T-cell (primary cell): Measurements from ENCODE around the gene OR2M5. TPM values are rescaled to one million over a fixed set of nuclear protein-coding genes. Genes with fewer than 3 reads are reported as not detected.

ENCODE experiments used
- ATAC-seq, 4 experiments: fragments of 200-7000 bp in 3 of 4; fragments of 150-1000 bp in 1 of 4; cut with Tn5 transposase; replicated peaks in 1 of 4; 1 replicate in 3 of 4; 2 replicates in 1 of 4; pipeline ENCODE4 v1.10.0; 2021; ENCODE audit warnings: moderate library complexity in 3 of 4, mild to moderate bottlenecking in 2 of 4, moderate number of reproducible peaks in 1 of 4
- CTCF ChIA-PET, 2 donors: fragments of 300-600 bp; sonication (Branson Sonifier 250); formaldehyde crosslinking; loops; one replicate each; lab custom pipeline; 2022; ENCODE audit warnings: antibody characterized with exemption in 2 of 2; lab: Charles Lee
- POLR2A ChIA-PET, 2 donors: fragments of 300-600 bp; sonication (Branson Sonifier 250); formaldehyde crosslinking; loops; one replicate each; lab custom pipeline; 2022; ENCODE audit warnings: antibody characterized with exemption in 2 of 2; lab: Charles Lee
- DNase-seq, 35 experiments: peaks; one replicate each; pipeline versions ENCODE4 v3.0.0 to v3.0.0-alpha.2; 2013 to 2023
- H3K27ac ChIP-seq: one replicate; pipeline ENCODE4 v1.5.1; 2013; ENCODE audit warnings: low read length
- H3K27me3 ChIP-seq, 2 experiments: replicated peaks in 1 of 2; 1 replicate in 1 of 2; 2 replicates in 1 of 2; pipeline versions ENCODE4 v1.6.1 to v1.7.0; 2013; ENCODE audit warnings: low read length in 1 of 2, mixed read lengths in 1 of 2; ENCODE audit not compliant: control insufficient read depth in 2 of 2, insufficient read depth in 2 of 2; ENCODE audit errors: extremely low read depth in 1 of 2
- H3K36me3 ChIP-seq, 2 donors: 1 replicate in 1 of 2; 2 replicates in 1 of 2; pipeline versions ENCODE4 v1.6.1 to v1.7.0; 2013; ENCODE audit warnings: low read length in 1 of 2; ENCODE audit not compliant: control insufficient read depth in 2 of 2, insufficient read depth in 1 of 2; ENCODE audit errors: extremely low read depth in 1 of 2
- H3K4me1 ChIP-seq, 2 experiments: 1 replicate in 1 of 2; 2 replicates in 1 of 2; pipeline versions ENCODE4 v1.6.1 to v1.7.0; 2013; ENCODE audit warnings: low read length in 2 of 2, mixed read lengths in 1 of 2; ENCODE audit not compliant: insufficient read depth in 2 of 2, control insufficient read depth in 1 of 2; ENCODE audit errors: extremely low read depth in 1 of 2
- H3K4me3 ChIP-seq, 2 donors: 1 replicate in 1 of 2; 2 replicates in 1 of 2; pipeline versions ENCODE4 v1.5.1 to v1.7.0; 2013; ENCODE audit warnings: mild to moderate bottlenecking in 2 of 2, low read length in 1 of 2, moderate library complexity in 1 of 2; ENCODE audit not compliant: control insufficient read depth in 1 of 2; ENCODE audit errors: extremely low read depth in 1 of 2
- H3K9me3 ChIP-seq: 2 replicates; pipeline ENCODE4 v1.7.0; 2013
- H3K27ac Mint-ChIP-seq, 2 donors: one replicate each; pipeline ENCODE4 v1.8.0; 2020 to 2021; ENCODE audit warnings: mild to moderate bottlenecking in 2 of 2, mixed read lengths in 2 of 2
- H3K27me3 Mint-ChIP-seq, 2 donors: one replicate each; pipeline ENCODE4 v1.8.0; 2021 to 2022; ENCODE audit warnings: mixed read lengths in 2 of 2
- H3K36me3 Mint-ChIP-seq: one replicate; pipeline ENCODE4 v1.8.0; 2021; ENCODE audit warnings: mixed read lengths
- H3K4me1 Mint-ChIP-seq, 3 donors: one replicate each; pipeline ENCODE4 v1.8.0; 2020 to 2022; ENCODE audit warnings: mixed read lengths in 3 of 3, mild to moderate bottlenecking in 1 of 3
- H3K4me3 Mint-ChIP-seq, 3 donors: one replicate each; pipeline ENCODE4 v1.8.0; 2020 to 2022; ENCODE audit warnings: mild to moderate bottlenecking in 3 of 3, mixed read lengths in 3 of 3, moderate library complexity in 3 of 3
- H3K9me3 Mint-ChIP-seq, 3 donors: one replicate each; pipeline ENCODE4 v1.8.0; 2020 to 2022; ENCODE audit warnings: mixed read lengths in 3 of 3
- WGBS: methylation state at CpG from one replicate; pipeline ENCODE4 v1.1.5; 2013; ENCODE audit warnings: missing lambda C conversion rate; ENCODE audit not compliant: insufficient coverage; 5-methylcytosine and 5-hydroxymethylcytosine counted together
- total RNA-seq, 35 experiments: library from RNA in 6 of 35; stranded (reverse) in 6 of 35; fragments of 120-200 nt in 1 of 35; gene quantifications; one replicate each; pipeline versions ENCODE4 v1.2.1 to v1.2.4 and lab custom pipeline; 2013 to 2026

OR2M5 gene
- total RNA-seq, 5 donors from 2014 or later (not counting 1 experiment from before 2014, with no cell fraction given): not detected

GRCh38 chr1:248136811-248137210, 8.1 kb upstream of the OR2M5 start:
- Histone ChIP-seq H3K27me3 (no peaks in the 10 kb centered on the region), H3K4me3 (no peak overlapping the region), H3K9me3 (no peaks in the 10 kb centered on the region), H3K36me3 (no peaks in the 10 kb centered on the region), H3K27ac (no peak overlapping the region), H3K4me1 (no peaks in the 10 kb centered on the region)
- Mint-ChIP-seq H3K4me3 (no peak overlapping the region), H3K27ac (no peak overlapping the region), H3K36me3 (no peaks in the 10 kb centered on the region), H3K9me3 (peaks cover 5 to 8% (median 5%) of the 10 kb centered on the region in 3 donors), H3K4me1 (no peaks in the 10 kb centered on the region), H3K27me3 (no peaks in the 10 kb centered on the region)
- ATAC-seq (no peak), DNase-seq (no peak)
- POLR2A ChIA-PET: no interaction called here
- 80% methylated on average over 20 of the region's 21 CpGs for WGBS
- CTCF ChIA-PET: no interaction called here

DNA sequence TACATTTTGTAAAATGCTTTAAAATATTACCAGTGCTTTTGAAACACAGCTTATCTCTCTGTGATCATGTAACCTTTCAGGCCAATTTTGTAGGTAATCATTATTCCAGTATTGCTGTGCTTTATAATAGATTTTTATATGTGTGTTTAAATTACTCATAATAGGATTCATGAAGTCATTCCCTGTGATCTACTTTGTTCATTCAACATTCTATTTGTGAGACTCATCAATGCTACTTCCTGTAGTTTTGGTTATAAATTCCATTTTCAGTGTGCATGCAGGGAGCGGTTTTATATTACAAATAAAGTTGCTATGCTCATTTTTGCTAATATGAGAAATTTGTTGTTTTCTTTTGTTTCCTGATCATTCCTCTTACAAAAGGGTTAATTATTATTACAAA, 4.1 kb upstream of the OR2M5 start:
- no peaks in the 10 kb centered on the region for H3K36me3 Mint-ChIP-seq
- H3K4me3 ChIP-seq: no peak overlapping the region
- H3K27me3 Mint-ChIP-seq: no peaks in the 10 kb centered on the region
- no peak overlapping the region for H3K27ac ChIP-seq
- H3K36me3 ChIP-seq: no peaks in the 10 kb centered on the region
- H3K9me3 ChIP-seq: no peaks in the 10 kb centered on the region
- no peak overlapping the region for H3K4me3 Mint-ChIP-seq
- H3K9me3 Mint-ChIP-seq: peaks cover 0 to 6% (median 3%) of the 10 kb centered on the region in 3 donors
- CTCF ChIA-PET: no interaction called here
- H3K27me3 ChIP-seq: no peaks in the 10 kb centered on the region
- WGBS: no CpG with 5 or more reads among the region's 1 CpG
- ATAC-seq (no peak), DNase-seq (no peak)
- H3K27ac Mint-ChIP-seq: no peak overlapping the region
- H3K4me1 ChIP-seq: no peaks in the 10 kb centered on the region
- no peaks in the 10 kb centered on the region for H3K4me1 Mint-ChIP-seq
- POLR2A ChIA-PET: no interaction called here

DNA sequence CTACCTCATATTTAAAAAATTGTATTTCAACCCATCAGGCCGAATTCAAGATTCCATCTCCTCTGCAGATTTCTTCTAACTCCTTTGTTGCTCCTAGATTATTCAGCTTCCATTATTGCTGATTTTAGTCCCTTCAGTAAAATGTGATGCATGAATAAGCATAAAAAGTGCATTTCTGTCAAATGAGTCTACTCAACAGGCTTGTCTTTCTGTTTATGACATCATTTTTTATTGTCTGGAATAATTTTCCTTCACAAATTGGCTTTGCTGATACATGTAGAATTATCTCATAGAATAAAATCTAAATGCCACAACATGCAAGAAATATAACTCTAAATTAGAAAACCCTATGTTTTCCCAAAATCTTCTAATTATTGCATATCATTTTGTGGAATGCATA, 1.6 kb upstream of the OR2M5 start:
- no peaks in the 10 kb centered on the region for H3K9me3 ChIP-seq
- ATAC-seq (no peak), DNase-seq (no peak)
- no peaks in the 10 kb centered on the region for H3K36me3 Mint-ChIP-seq
- peaks cover 10 to 18% (median 15%) of the 10 kb centered on the region in 3 donors for H3K9me3 Mint-ChIP-seq
- no peaks in the 10 kb centered on the region for H3K36me3 ChIP-seq
- no peaks in the 10 kb centered on the region for H3K4me1 ChIP-seq
- H3K27ac ChIP-seq: no peak overlapping the region
- WGBS: 40% methylated on average over 1 of the region's 1 CpG
- CTCF ChIA-PET: no interaction called here
- H3K27ac Mint-ChIP-seq: no peak overlapping the region
- no peak overlapping the region for H3K4me3 Mint-ChIP-seq
- POLR2A ChIA-PET: no interaction called here
- H3K4me1 Mint-ChIP-seq: no peaks in the 10 kb centered on the region
- H3K27me3 Mint-ChIP-seq: no peaks in the 10 kb centered on the region
- no peak overlapping the region for H3K4me3 ChIP-seq
- H3K27me3 ChIP-seq: no peaks in the 10 kb centered on the region

DNA sequence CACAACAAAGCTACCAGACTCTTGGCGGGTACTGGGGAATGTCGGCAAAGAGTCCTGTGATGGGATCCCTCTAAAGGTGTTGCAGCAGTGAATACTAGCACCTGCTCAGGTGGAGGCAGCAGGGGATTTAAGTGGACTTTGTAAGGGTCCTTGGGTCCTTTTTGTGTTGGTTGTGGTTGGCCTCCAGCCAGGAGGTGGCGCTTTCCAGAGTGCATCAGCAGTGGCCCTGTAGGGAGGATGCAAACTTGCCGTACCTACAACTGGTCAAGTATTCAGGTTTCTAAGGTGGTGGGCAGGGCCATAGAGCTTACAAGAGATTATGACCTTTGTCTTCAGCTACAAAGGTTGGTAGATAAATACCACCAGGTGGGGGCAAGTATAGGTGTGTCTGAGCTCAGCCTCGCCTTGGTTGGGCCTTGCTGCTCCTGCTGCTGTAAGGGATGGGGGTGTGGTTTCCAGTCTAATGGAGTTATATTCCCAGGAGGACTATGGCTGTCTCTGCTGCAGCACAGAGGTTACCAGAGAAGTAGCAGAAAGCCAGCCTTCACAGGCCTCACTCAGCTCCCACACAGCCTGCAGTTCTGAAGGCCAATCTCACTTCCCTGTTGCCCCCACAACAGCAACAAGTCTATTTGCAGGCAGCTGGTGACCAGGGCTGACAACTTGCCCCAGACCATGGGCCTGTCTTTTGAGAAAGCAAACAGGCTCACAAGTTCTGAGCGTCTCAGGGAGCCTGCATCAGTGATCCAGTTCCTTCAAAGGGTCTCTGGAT, 7.3 kb downstream of the OR2M5 start:
- ATAC-seq (no peak), DNase-seq (no peak)
- Mint-ChIP-seq H3K27ac (no peak overlapping the region), H3K36me3 (no peaks in the 10 kb centered on the region), H3K4me3 (no peak overlapping the region), H3K27me3 (peaks cover 0 to 2% of the 10 kb centered on the region in 2 donors), H3K9me3 (peaks cover 8 to 21% (median 16%) of the 10 kb centered on the region in 3 donors), H3K4me1 (no peaks in the 10 kb centered on the region)
- H3K27me3 ChIP-seq: no peaks in the 10 kb centered on the region
- no peak overlapping the region for H3K27ac ChIP-seq
- 75% methylated on average over 4 of the region's 6 CpGs for WGBS
- ChIA-PET POLR2A (no interaction called here), CTCF (no interaction called here)
- H3K9me3 ChIP-seq: no peaks in the 10 kb centered on the region
- H3K4me3 ChIP-seq: no peak overlapping the region
- H3K4me1 ChIP-seq: no peaks in the 10 kb centered on the region
- no peaks in the 10 kb centered on the region for H3K36me3 ChIP-seq

GRCh38 chr1:248155927-248156326, 11.0 kb downstream of the OR2M5 start:
- H3K36me3 Mint-ChIP-seq: no peaks in the 10 kb centered on the region

DNA sequence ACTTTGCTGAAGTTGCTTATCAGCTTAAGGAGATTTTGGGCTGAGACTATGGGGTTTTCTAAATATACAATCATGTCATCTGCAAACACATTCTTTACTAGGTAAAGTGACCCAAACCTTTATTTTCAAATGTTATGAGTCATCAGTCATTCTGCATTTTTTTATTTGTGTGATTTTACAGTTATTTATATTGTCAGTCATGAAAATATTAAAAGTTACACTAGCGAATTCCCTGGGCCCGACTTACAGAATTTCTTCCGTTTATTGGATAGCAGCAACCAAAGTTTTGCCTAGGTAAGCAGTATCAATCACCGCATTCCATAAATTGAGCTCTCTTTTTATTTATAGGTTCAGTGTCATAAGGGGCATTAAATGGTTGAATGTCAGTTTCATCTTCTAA, 13.8 kb downstream of the OR2M5 start:
- CTCF ChIA-PET: no interaction called here

More at GRCh38 chr1:248155927-248156326, 11.0 kb downstream of the OR2M5 start:
- Histone ChIP-seq H3K36me3 (no peaks in the 10 kb centered on the region), H3K27me3 (no peaks in the 10 kb centered on the region), H3K4me3 (no peak overlapping the region), H3K4me1 (no peaks in the 10 kb centered on the region), H3K27ac (no peak overlapping the region), H3K9me3 (no peaks in the 10 kb centered on the region)
- ATAC-seq: no peak
- CTCF ChIA-PET: no interaction called here
- Mint-ChIP-seq H3K27me3 (peaks cover 0 to 2% of the 10 kb centered on the region in 2 donors), H3K9me3 (peaks cover 0 to 5% (median 4%) of the 10 kb centered on the region in 3 donors), H3K4me1 (no peaks in the 10 kb centered on the region), H3K4me3 (no peak overlapping the region), H3K27ac (no peak overlapping the region)
- WGBS: no CpG with 5 or more reads among the region's 1 CpG
- POLR2A ChIA-PET: no interaction called here
- DNase-seq: peak in 1 of 35 experiments; percentile 1

More for the DNA sequence above, 13.8 kb downstream of the OR2M5 start:
- peaks cover 0 to 5% (median 0%) of the 10 kb centered on the region in 3 donors for H3K9me3 Mint-ChIP-seq
- DNase-seq: no peak
- H3K27ac ChIP-seq: no peak overlapping the region
- no CpG with 5 or more reads among the region's 4 CpGs for WGBS
- ATAC-seq: no peak
- no peaks in the 10 kb centered on the region for H3K9me3 ChIP-seq
- peaks cover 0 to 2% of the 10 kb centered on the region in 2 donors for H3K27me3 Mint-ChIP-seq
- H3K4me1 ChIP-seq: no peaks in the 10 kb centered on the region
- POLR2A ChIA-PET: no interaction called here
- H3K27me3 ChIP-seq: no peaks in the 10 kb centered on the region
- no peak overlapping the region for H3K4me3 Mint-ChIP-seq
- H3K36me3 ChIP-seq: no peaks in the 10 kb centered on the region
- H3K27ac Mint-ChIP-seq: no peak overlapping the region
- H3K36me3 Mint-ChIP-seq: no peaks in the 10 kb centered on the region
- H3K4me1 Mint-ChIP-seq: no peaks in the 10 kb centered on the region
- no peak overlapping the region for H3K4me3 ChIP-seq
